ENCODE results near the gene ISM2. TPM values are rescaled to one million over a fixed set of nuclear protein-coding genes. Genes with fewer than 3 reads are reported as not detected.

ISM2 gene
- total and polyA plus RNA-seq, 9 of the 15 experiments (the other 6 are each of a cell fraction or from before 2014, with no cell fraction given) = 0.08 to 0.11 TPM; not detected in 7

GRCh38 chr14:77503138-77503537, 4.5 kb upstream of the ISM2 start:
- in situ Hi-C loops (cut with MboI) (no loop called here), intact Hi-C loops (cut with micrococcal nuclease) (no loop called here)
- H3K9me1 ChIP-seq (ENCODE audit: control insufficient read depth, insufficient read depth, low read length) = no peaks in the 10 kb centered on the region
- H4K20me1 ChIP-seq (replicated peaks; ENCODE audit: control insufficient read depth, insufficient read depth, low read length) = no peaks in the 10 kb centered on the region; the same call in 1 of the 2 replicates
- no peak overlapping the region for H3K4me3 ChIP-seq
- no peak overlapping the region for H3K4me2 ChIP-seq (ENCODE audit: insufficient read depth, low read length)
- no peak overlapping the region for H3K9ac ChIP-seq (ENCODE audit: insufficient read depth in 1 of 2, low read depth in 2 of 2, low read length in 2 of 2)
- no TSS peak for BruUV-seq (replicated peaks)
- ChIA-PET CTCF (ENCODE audit: low intra/inter-chr PET ratio) (no interaction called here), POLR2A (no interaction called here)
- peaks cover 0 to 15% of the 10 kb centered on the region in 2 experiments; a peak in 3 of 5 replicates for H3K4me1 ChIP-seq (replicated peaks in 1 of 2; ENCODE audit: control insufficient read depth in 2 of 2, insufficient read depth in 2 of 2, low read length in 2 of 2)
- peaks cover 1% of the 10 kb centered on the region; the same call in 1 of the 3 replicates for H3K36me3 ChIP-seq (ENCODE audit: control insufficient read depth, insufficient read depth, low read length)
- peaks cover under 1 to 17% of the 10 kb centered on the region in 2 experiments; a peak in 3 of 5 replicates for H3K27me3 ChIP-seq (ENCODE audit: control insufficient read depth in 2 of 2, insufficient read depth in 2 of 2, low read length in 2 of 2)
- no peak overlapping the region for H2AFZ ChIP-seq (ENCODE audit: low read depth, low read length)
- 66% methylated on average over 5 of the region's 5 CpGs for WGBS (ENCODE audit: insufficient coverage, low coverage, missing lambda C conversion rate)
- no peak for DNase-seq (ENCODE audit: extremely low read depth in 1 of 4, low spot score in 3 of 4)
- TF ChIP-seq ZNF146 (CRISPR knock-in tag; IDR thresholded peaks at IDR 0.05; ENCODE audit: unreplicated experiment) (peak; percentile 78), HMG20A (CRISPR knock-in tag; conservative IDR thresholded peaks at IDR 0.05) (no peak)
- no peaks in the 10 kb centered on the region for H3K9me3 ChIP-seq (replicated peaks; ENCODE audit: control insufficient read depth, insufficient read depth, low read depth, low read length)
- H3K79me2 ChIP-seq (ENCODE audit: control insufficient read depth, insufficient read depth, low read length) = no peaks in the 10 kb centered on the region
- no peak for FAIRE-seq
- no peak for ATAC-seq
- no peak overlapping the region for H3K27ac ChIP-seq (ENCODE audit: extremely low read depth, low read depth, low read length)

- Histone ChIP-seq H3K4me1 (replicated peaks in 1 of 2; ENCODE audit: control insufficient read depth in 2 of 2, insufficient read depth in 2 of 2, low read length in 2 of 2) (peaks cover 0 to 19% of the 10 kb centered on the region in 2 experiments; a peak in 3 of 5 replicates), H2AFZ (ENCODE audit: low read depth, low read length) (no peak overlapping the region)
- 31% methylated on average over 11 of the region's 11 CpGs for WGBS (ENCODE audit: insufficient coverage, low coverage, missing lambda C conversion rate)
Measured at GRCh38 chr14:77502109-77502782, 3.6 kb upstream of the ISM2 start.

More at GRCh38 chr14:77502109-77502782, 3.6 kb upstream of the ISM2 start:
- TF ChIP-seq ZSCAN29 (IDR thresholded peaks at IDR 0.05) = no peak
- no peak for TF ChIP-seq FOXO4 (CRISPR knock-in tag; IDR thresholded peaks at IDR 0.05)
- TF ChIP-seq ILK (tag; IDR thresholded peaks at IDR 0.05; ENCODE audit: borderline replicate concordance, low read depth) = no peak
- TF ChIP-seq TBL1XR1 (IDR thresholded peaks at IDR 0.05; ENCODE audit: low read length in 2 of 2) = no peak
- no peak for TF ChIP-seq ZNF699 (CRISPR knock-in tag; IDR thresholded peaks at IDR 0.05; ENCODE audit: insufficient replicate concordance)
- no peak for TF ChIP-seq MXI1 (IDR thresholded peaks at IDR 0.05; ENCODE audit: low read depth, low read length)
- ATAC-seq (no peak), DNase-seq (ENCODE audit: extremely low read depth in 1 of 4, low spot score in 3 of 4) (no peak), FAIRE-seq (peak; percentile 40)
- no peaks in the 10 kb centered on the region for H3K9me1 ChIP-seq (ENCODE audit: control insufficient read depth, insufficient read depth, low read length)
- in situ Hi-C loops (cut with MboI) = no loop called here
- peaks cover 6 to 21% of the 10 kb centered on the region in 2 experiments; a peak in 3 of 5 replicates for H3K27me3 ChIP-seq (ENCODE audit: control insufficient read depth in 2 of 2, insufficient read depth in 2 of 2, low read length in 2 of 2)
- no peaks in the 10 kb centered on the region; the same call in 1 of the 2 replicates for H4K20me1 ChIP-seq (replicated peaks; ENCODE audit: control insufficient read depth, insufficient read depth, low read length)
- H3K4me3 ChIP-seq = no peak overlapping the region
- no peak overlapping the region for H3K27ac ChIP-seq (ENCODE audit: extremely low read depth, low read depth, low read length)
- intact Hi-C loops (cut with micrococcal nuclease) = no loop called here
- no peaks in the 10 kb centered on the region for H3K9me3 ChIP-seq (replicated peaks; ENCODE audit: control insufficient read depth, insufficient read depth, low read depth, low read length)
- CTCF ChIA-PET (ENCODE audit: low intra/inter-chr PET ratio) = no interaction called here
- BruUV-seq (replicated peaks) = no TSS peak
- no peaks in the 10 kb centered on the region for H3K79me2 ChIP-seq (ENCODE audit: control insufficient read depth, insufficient read depth, low read length)
- POLR2A ChIA-PET = no interaction called here
- no peak overlapping the region for H3K9ac ChIP-seq (ENCODE audit: insufficient read depth in 1 of 2, low read depth in 2 of 2, low read length in 2 of 2)
- no peak overlapping the region for H3K4me2 ChIP-seq (ENCODE audit: insufficient read depth, low read length)
- no peaks in the 10 kb centered on the region for H3K36me3 ChIP-seq (ENCODE audit: control insufficient read depth, insufficient read depth, low read length)
